GM12878 (cell line): Measurements from ENCODE around the gene EVA1A.

Experiments
- ZNF217 ChIP-seq: fragments of 450-650 bp; IDR thresholded peaks from 2 replicates; pipeline ENCODE4 v1.6.1; 2017; ENCODE audit warnings: antibody characterized with exemption, mild to moderate bottlenecking
- TF ChIP-seq, protein P1 (sequence below): IDR thresholded peaks from 2 replicates; pipeline ENCODE4 v1.6.1; 2012; ENCODE audit warnings: low read depth, low read length, improper control_type of control experiment

DNA sequence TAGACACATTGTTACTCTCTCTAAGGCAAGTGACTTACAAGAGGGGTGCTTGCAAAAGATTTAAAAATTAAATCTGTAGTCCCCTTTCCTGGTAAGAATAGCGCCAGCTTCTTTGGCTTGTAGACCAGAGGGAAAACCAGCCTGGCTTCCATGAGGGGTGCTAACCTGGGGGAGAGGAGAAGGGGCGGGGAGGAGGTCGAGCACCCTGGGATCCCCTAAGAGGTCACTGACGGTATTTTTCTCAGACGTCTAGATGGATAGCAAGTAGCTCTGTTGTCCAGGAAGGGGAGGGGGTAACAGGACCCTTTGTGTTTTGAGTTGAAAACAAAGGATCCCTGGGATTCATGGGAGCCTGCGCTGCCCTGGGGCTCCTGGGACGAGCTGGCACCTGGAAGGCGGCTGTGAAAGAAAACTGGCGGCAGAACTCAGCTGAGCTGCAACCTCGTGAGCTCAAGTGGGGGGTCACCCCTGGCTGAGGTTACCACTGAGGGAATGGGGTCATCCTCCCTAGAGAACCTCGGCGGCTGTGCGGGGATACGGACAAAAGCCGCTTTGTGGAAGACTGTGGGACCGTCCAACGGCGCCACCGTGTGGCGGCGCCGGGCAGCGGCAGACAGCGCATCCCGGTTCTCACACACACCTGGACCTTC, 48.1 kb upstream of the EVA1A start:
- TF ChIP-seq ZNF217, result no peak
- TF ChIP-seq, protein P1, sequence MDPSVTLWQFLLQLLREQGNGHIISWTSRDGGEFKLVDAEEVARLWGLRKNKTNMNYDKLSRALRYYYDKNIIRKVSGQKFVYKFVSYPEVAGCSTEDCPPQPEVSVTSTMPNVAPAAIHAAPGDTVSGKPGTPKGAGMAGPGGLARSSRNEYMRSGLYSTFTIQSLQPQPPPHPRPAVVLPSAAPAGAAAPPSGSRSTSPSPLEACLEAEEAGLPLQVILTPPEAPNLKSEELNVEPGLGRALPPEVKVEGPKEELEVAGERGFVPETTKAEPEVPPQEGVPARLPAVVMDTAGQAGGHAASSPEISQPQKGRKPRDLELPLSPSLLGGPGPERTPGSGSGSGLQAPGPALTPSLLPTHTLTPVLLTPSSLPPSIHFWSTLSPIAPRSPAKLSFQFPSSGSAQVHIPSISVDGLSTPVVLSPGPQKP, result no peak
